Hepatocyte (in vitro differentiated cells): ENCODE measurements around the gene CBY1. TPM values are rescaled to one million over a fixed set of nuclear protein-coding genes. Genes with fewer than 3 reads are reported as not detected.

ENCODE experiments used
- DNase-seq: peaks from one replicate; pipeline ENCODE4 v3.0.0-alpha.2; 2016; ENCODE audit warnings: low spot score
- H2AFZ ChIP-seq: fragments of 200-600 bp; sonication (generic); 2 replicates; pipeline ENCODE4 v1.6.0; 2016; ENCODE audit warnings: antibody characterized with exemption, mild to moderate bottlenecking
- H3K27ac ChIP-seq: fragments of 200-600 bp; sonication (generic); 2 replicates; pipeline ENCODE4 v1.5.1; 2016; ENCODE audit warnings: mild to moderate bottlenecking
- H3K27me3 ChIP-seq: fragments of 200-600 bp; sonication (generic); 2 replicates; pipeline ENCODE4 v1.6.1; 2016
- H3K36me3 ChIP-seq: fragments of 200-600 bp; sonication (generic); replicated peaks from 2 replicates; pipeline ENCODE4 v1.5.1; 2016; ENCODE audit warnings: low read depth; ENCODE audit not compliant: insufficient read depth
- H3K4me1 ChIP-seq: fragments of 200-600 bp; sonication (generic); 2 replicates; pipeline ENCODE4 v1.5.1; 2016; ENCODE audit warnings: mild to moderate bottlenecking, moderate library complexity; ENCODE audit not compliant: insufficient read depth
- H3K4me2 ChIP-seq: fragments of 200-600 bp; sonication (generic); 2 replicates; pipeline ENCODE4 v1.6.0; 2016
- H3K4me3 ChIP-seq: fragments of 200-600 bp; sonication (generic); 2 replicates; pipeline ENCODE4 v1.5.1; 2016; ENCODE audit warnings: mild to moderate bottlenecking
- H3K79me2 ChIP-seq: fragments of 200-600 bp; sonication (generic); 2 replicates; pipeline ENCODE4 v1.6.0; 2017; ENCODE audit warnings: mild to moderate bottlenecking
- H3K9me2 ChIP-seq: fragments of 200-600 bp; sonication (generic); replicated peaks from 2 replicates; pipeline ENCODE4 v1.6.0; 2017; ENCODE audit warnings: mild to moderate bottlenecking; ENCODE audit not compliant: insufficient read depth
- H3K9me3 ChIP-seq: fragments of 200-600 bp; sonication (generic); 2 replicates; pipeline ENCODE4 v1.5.1; 2016; ENCODE audit warnings: low read depth, mild to moderate bottlenecking
- H4K20me1 ChIP-seq: fragments of 200-600 bp; sonication (generic); 2 replicates; pipeline ENCODE4 v1.6.0; 2016; ENCODE audit warnings: mild to moderate bottlenecking; ENCODE audit not compliant: insufficient read depth, poor library complexity, severe bottlenecking
- CTCF ChIP-seq: fragments of 200-600 bp; sonication (generic); IDR thresholded peaks from 2 replicates; pipeline ENCODE4 v1.5.1; 2016; ENCODE audit warnings: antibody characterized with exemption, mild to moderate bottlenecking; ENCODE audit not compliant: poor library complexity
- EZH2 ChIP-seq: fragments of 200-600 bp; sonication (generic); IDR thresholded peaks from 2 replicates; pipeline ENCODE4 v1.6.1; 2016; ENCODE audit warnings: antibody characterized with exemption, mild to moderate bottlenecking, borderline replicate concordance
- EZH2phosphoT487 ChIP-seq: fragments of 200-600 bp; sonication (generic); IDR thresholded peaks from one replicate; pipeline ENCODE4 v1.6.1; 2018; ENCODE audit warnings: antibody characterized with exemption, mild to moderate bottlenecking, low read depth, moderate library complexity; ENCODE audit not compliant: unreplicated experiment, severe bottlenecking
- WGBS: methylation state at CpG from one replicate; pipeline ENCODE4 v1.1.6; 2016; ENCODE audit warnings: low lambda C conversion rate; ENCODE audit errors: missing lambda C conversion rate; 5-methylcytosine and 5-hydroxymethylcytosine counted together
- polyA plus RNA-seq: library from polyadenylated mRNA; unstranded; fragments of >200 nt; fragmentation: Nextera tagmentation; extraction: Ambion mirVana; gene quantifications from 2 replicates; pipeline ENCODE4 v1.2.1, GENCODE V29; 2016
- total RNA-seq: library from RNA; depleted of rRNA; stranded (reverse); fragments of >200 nt; gene quantifications from 2 replicates; pipeline ENCODE4 v1.2.3, GENCODE V29; 2014

The CBY1 gene
- total and polyA plus RNA-seq, 2 experiments from 2014 or later = 19.7 to 35.8 TPM

- DNase-seq = no peak
- Histone ChIP-seq H3K9me2 (no peaks in the 10 kb centered on the region), H4K20me1 (peaks cover 45% of the 10 kb centered on the region), H3K27ac (no peak overlapping the region), H3K36me3 (no peaks in the 10 kb centered on the region), H2AFZ (no peak overlapping the region), H3K4me3 (no peak overlapping the region), H3K4me1 (peaks cover 4% of the 10 kb centered on the region), H3K27me3 (no peaks in the 10 kb centered on the region), H3K9me3 (no peaks in the 10 kb centered on the region), H3K4me2 (no peak overlapping the region), H3K79me2 (peaks cover 56% of the 10 kb centered on the region)
- TF ChIP-seq CTCF = no peak
- no peak for TF ChIP-seq EZH2phosphoT487
- no peak for TF ChIP-seq EZH2
- whole genome bisulfite sequencing = 95% methylated on average over 9 of the region's 9 CpGs
These were observed 60.4 kb downstream of the CBY1 start for GRCh38 chr22:38716826-38717225.

GRCh38 chr22:38717244-38717643, 60.8 kb downstream of the CBY1 start:
- H3K79me2 ChIP-seq = peaks cover 52% of the 10 kb centered on the region

GRCh38 chr22:38718414-38718813, 62.0 kb downstream of the CBY1 start:
- Histone ChIP-seq H3K9me2 (no peaks in the 10 kb centered on the region), H3K79me2 (peaks cover 40% of the 10 kb centered on the region), H3K4me1 (peaks cover 4% of the 10 kb centered on the region), H3K4me3 (no peak overlapping the region), H3K36me3 (no peaks in the 10 kb centered on the region), H3K27me3 (no peaks in the 10 kb centered on the region), H3K4me2 (no peak overlapping the region), H2AFZ (no peak overlapping the region), H3K27ac (peak overlapping the region; percentile 36), H3K9me3 (no peaks in the 10 kb centered on the region), H4K20me1 (peaks cover 29% of the 10 kb centered on the region)
- WGBS = 48% methylated on average over 6 of the region's 6 CpGs
- TF ChIP-seq CTCF (peak; percentile 29), EZH2 (no peak)
- DNase-seq = peak; percentile 86

More at GRCh38 chr22:38717244-38717643, 60.8 kb downstream of the CBY1 start:
- Histone ChIP-seq H3K27ac (no peak overlapping the region), H3K9me3 (no peaks in the 10 kb centered on the region), H3K4me3 (no peak overlapping the region), H3K9me2 (no peaks in the 10 kb centered on the region), H3K27me3 (no peaks in the 10 kb centered on the region), H3K4me2 (no peak overlapping the region), H2AFZ (no peak overlapping the region), H4K20me1 (peaks cover 41% of the 10 kb centered on the region), H3K36me3 (no peaks in the 10 kb centered on the region), H3K4me1 (peaks cover 4% of the 10 kb centered on the region)
- TF ChIP-seq CTCF (no peak), EZH2phosphoT487 (no peak), EZH2 (no peak)
- 92% methylated on average over 6 of the region's 6 CpGs for WGBS
- DNase-seq = no peak

- H2AFZ ChIP-seq = no peak overlapping the region
- no peak for DNase-seq
- H4K20me1 ChIP-seq = peaks cover 22% of the 10 kb centered on the region
- H3K9me2 ChIP-seq = no peaks in the 10 kb centered on the region
- TF ChIP-seq EZH2 = no peak
- no peak for TF ChIP-seq EZH2phosphoT487
- no peak for TF ChIP-seq CTCF
- H3K27me3 ChIP-seq = no peaks in the 10 kb centered on the region
- H3K9me3 ChIP-seq = no peaks in the 10 kb centered on the region
- H3K27ac ChIP-seq = peak overlapping the region; percentile 10
- peaks cover 32% of the 10 kb centered on the region for H3K79me2 ChIP-seq
- 98% methylated on average over 6 of the region's 6 CpGs for WGBS
- no peaks in the 10 kb centered on the region for H3K36me3 ChIP-seq
- no peak overlapping the region for H3K4me2 ChIP-seq
- H3K4me1 ChIP-seq = peaks cover 4% of the 10 kb centered on the region
- H3K4me3 ChIP-seq = no peak overlapping the region
These were observed 62.8 kb downstream of the CBY1 start for GRCh38 chr22:38719196-38719595.
